ENCODE measurements around the gene PFKL. TPM values are rescaled to one million over a fixed set of nuclear protein-coding genes. Genes with fewer than 3 reads are reported as not detected.

The PFKL gene
- total and polyA plus RNA-seq, 2 of the 8 experiments (the other 6 are each of a cell fraction or from before 2014, with no cell fraction given) = 80.2 to 82.3 TPM

GRCh38 chr21:44292812-44293195 lies 7.0 kb upstream of the PFKL start (continued):
- TF ChIP-seq POLR2AphosphoS5 (IDR thresholded peaks at IDR 0.05; ENCODE audit: low read depth, low read length) (no peak), PHF8 (conservative IDR thresholded peaks at IDR 0.05; ENCODE audit: low read depth, low read length) (no peak), RAD21 (IDR thresholded peaks at IDR 0.05 in 1 of 2, conservative IDR thresholded peaks at IDR 0.05 in 1 of 2; ENCODE audit: low read depth in 2 of 2, low read length in 2 of 2) (no peak)

All from H1 (cell line).